Body of pancreas (tissue), 4 donors: ENCODE measurements around the gene OR10V1. TPM values are rescaled to one million over a fixed set of nuclear protein-coding genes. Genes with fewer than 3 reads are reported as not detected.
"Not testable (repeated sequence)": the region's sequence is repeated elsewhere in the genome, so short reads cannot be mapped to it uniquely, and the experiment has no call there.

ENCODE experiments used
- ATAC-seq: fragments of 150-250 bp; one replicate; pipeline ENCODE4 v1.9.1; 2016
- DNase-seq, 4 donors: peaks; one replicate each; pipeline ENCODE4 v3.0.0-alpha.2; 2019
- H3K27ac ChIP-seq, 4 donors: fragments of 200-600 bp; sonication (generic); 1 replicate in 3 of 4; 2 replicates in 1 of 4; pipeline versions ENCODE4 v1.5.1 to v1.6.1; 2016 to 2019; ENCODE audit warnings: mild to moderate bottlenecking in 1 of 4, mixed read lengths in 1 of 4, moderate library complexity in 1 of 4
- H3K27me3 ChIP-seq, 2 donors: fragments of 200-600 bp; sonication (generic); one replicate each; pipeline ENCODE4 v1.6.0; 2016; ENCODE audit warnings: mild to moderate bottlenecking in 1 of 2
- H3K36me3 ChIP-seq, 2 donors: fragments of 200-600 bp; sonication (generic); replicated peaks in 1 of 2; 2 replicates each; pipeline ENCODE4 v1.5.1; 2016; ENCODE audit warnings: low read depth in 2 of 2; ENCODE audit not compliant: insufficient read depth in 1 of 2
- H3K4me1 ChIP-seq: fragments of 200-600 bp; sonication (generic); one replicate; pipeline ENCODE4 v1.6.0; 2016
- H3K4me3 ChIP-seq, 2 donors: fragments of 200-600 bp; sonication (generic); 1 replicate in 1 of 2; 2 replicates in 1 of 2; pipeline ENCODE4 v1.5.1; 2016 to 2019
- H3K9me3 ChIP-seq, 3 donors: fragments of 200-600 bp; sonication (generic); 1 replicate in 2 of 3; 2 replicates in 1 of 3; pipeline ENCODE4 v1.5.1; 2016
- CTCF ChIP-seq, 7 experiments: fragments of 450-650 bp in 4 of 7; fragments of 200-600 bp in 3 of 7; sonication (generic) in 3 of 7; IDR thresholded peaks; one replicate each; pipeline ENCODE4 v1.5.1; 2016 to 2019; ENCODE audit warnings: antibody characterized with exemption in 7 of 7
- POLR2A ChIP-seq, 3 donors: fragments of 450-650 bp; IDR thresholded peaks; one replicate each; pipeline ENCODE4 v1.6.1; 2016; ENCODE audit warnings: antibody characterized with exemption in 3 of 3, mild to moderate bottlenecking in 2 of 3
- WGBS, 2 donors: methylation state at CpG; one replicate each; pipeline ENCODE4 v1.1.5; 2017; 5-methylcytosine and 5-hydroxymethylcytosine counted together
- intact Hi-C: fragments of 100-400 bp; cut with DNase I; formaldehyde crosslinking; loops from one replicate; pipeline ENCODE4 v1.15.1; 2023
- total RNA-seq, 2 donors: library from RNA; depleted of rRNA; stranded (reverse); fragments of >200 nt; gene quantifications; one replicate each; pipeline ENCODE4 v1.1.0, GENCODE V29; 2016

Gene OR10V1
- total RNA-seq, 2 donors from 2014 or later = not detected

- WGBS, 2 donors = 65 to 72% methylated on average over 2 of the region's 2 CpGs
- intact Hi-C loops = no loop called here
- H3K36me3 ChIP-seq = no peaks in the 10 kb centered on the region
- no peak overlapping the region for H3K27ac ChIP-seq
- H3K9me3 ChIP-seq = peaks cover 0 to 6% (median 0%) of the 10 kb centered on the region in 3 donors
- ATAC-seq (no peak), DNase-seq (no peak)
- TF ChIP-seq CTCF (IDR thresholded peaks at IDR 0.05) (no peak), POLR2A (IDR thresholded peaks at IDR 0.05) (no peak)
- H3K4me3 ChIP-seq = no peak overlapping the region
- no peaks in the 10 kb centered on the region for H3K4me1 ChIP-seq
- no peaks in the 10 kb centered on the region for H3K27me3 ChIP-seq
Measured at GRCh38 chr11:59691156-59691555, 22.5 kb downstream of the OR10V1 start.

- TF ChIP-seq POLR2A (IDR thresholded peaks at IDR 0.05) = no peak
- no peak for TF ChIP-seq CTCF (IDR thresholded peaks at IDR 0.05)
Measured at GRCh38 chr11:59689015-59689414, 24.6 kb downstream of the OR10V1 start.

GRCh38 chr11:59681260-59681725, 32.4 kb downstream of the OR10V1 start:
- not testable (repeated sequence) for ATAC-seq, H3K27ac ChIP-seq

More at GRCh38 chr11:59689015-59689414, 24.6 kb downstream of the OR10V1 start:
- DNase-seq (no peak), ATAC-seq (no peak)
- no peaks in the 10 kb centered on the region for H3K4me1 ChIP-seq
- no peak overlapping the region for H3K27ac ChIP-seq
- H3K4me3 ChIP-seq = no peak overlapping the region
- H3K27me3 ChIP-seq = no peaks in the 10 kb centered on the region
- WGBS, 2 donors = 67 to 70% methylated on average over 3 of the region's 3 CpGs
- H3K9me3 ChIP-seq = peaks cover 0 to 6% (median 0%) of the 10 kb centered on the region in 3 donors
- no peaks in the 10 kb centered on the region for H3K36me3 ChIP-seq
- intact Hi-C loops = no loop called here

GRCh38 chr11:59680287-59681154, 33.1 kb downstream of the OR10V1 start:
- WGBS, 2 donors = 37 to 44% methylated on average over 1 of the region's 1 CpG
- Histone ChIP-seq H3K27me3 (no peaks in the 10 kb centered on the region), H3K4me1 (peaks cover 7% of the 10 kb centered on the region), H3K9me3 (no peaks in the 10 kb centered on the region), H3K36me3 (no peaks in the 10 kb centered on the region), H3K27ac (no peak overlapping the region), H3K4me3 (no peak overlapping the region)
- intact Hi-C loops = no loop called here
- TF ChIP-seq CTCF (IDR thresholded peaks at IDR 0.05) (peak; percentile 51 to 85 (median 76)), POLR2A (IDR thresholded peaks at IDR 0.05) (no peak)
- DNase-seq (peak; percentile 70 to 81 (median 76)), ATAC-seq (peak; percentile 89)

More at GRCh38 chr11:59681260-59681725, 32.4 kb downstream of the OR10V1 start:
- 40 to 46% methylated on average over 7 of the region's 7 CpGs for WGBS, 2 donors
- H3K27me3 ChIP-seq, H3K4me1 ChIP-seq, H3K4me3 ChIP-seq, intact Hi-C loops, H3K36me3 ChIP-seq, H3K9me3 ChIP-seq, DNase-seq: not testable (repeated sequence)

- intact Hi-C loops = loop anchor here (5.0 kb wide), 1 partner anchor 137 kb away; no protein-coding TSS in a partner anchor
- H3K27me3 ChIP-seq = no peaks in the 10 kb centered on the region
- no peak overlapping the region for H3K4me3 ChIP-seq
- ATAC-seq = no peak
- H3K4me1 ChIP-seq = peaks cover 7% of the 10 kb centered on the region
- no peak for TF ChIP-seq CTCF (IDR thresholded peaks at IDR 0.05)
- no peak for TF ChIP-seq POLR2A (IDR thresholded peaks at IDR 0.05)
- no peak for DNase-seq
- H3K27ac ChIP-seq = no peak overlapping the region
- no peaks in the 10 kb centered on the region for H3K36me3 ChIP-seq
- no peaks in the 10 kb centered on the region for H3K9me3 ChIP-seq
Measured at GRCh38 chr11:59679347-59679746, 34.3 kb downstream of the OR10V1 start.
